ENCODE results near the gene LIMCH1.
"Not testable (repeated sequence)": the region's sequence is repeated elsewhere in the genome, so short reads cannot be mapped to it uniquely, and the experiment has no call there.

Gene LIMCH1

GRCh38 chr4:41734371-41734770 is 196.4 kb downstream of the LIMCH1 start:
- DNase-seq (ENCODE audit: low spot score) = no peak

GRCh38 chr4:41737491-41737890 is 199.5 kb downstream of the LIMCH1 start:
- DNase-seq (ENCODE audit: low spot score) = not testable (repeated sequence)

- DNase-seq (ENCODE audit: low spot score) = no peak
These were observed 203.4 kb downstream of the LIMCH1 start for GRCh38 chr4:41741354-41741753.

- no peak for DNase-seq (ENCODE audit: low spot score)
These were observed 206.8 kb downstream of the LIMCH1 start for GRCh38 chr4:41744572-41745291.

- DNase-seq (ENCODE audit: low spot score) = no peak
These were observed 207.5 kb downstream of the LIMCH1 start for GRCh38 chr4:41745292-41746024.

- no peak for DNase-seq (ENCODE audit: low spot score)
These were observed 208.1 kb downstream of the LIMCH1 start for GRCh38 chr4:41746025-41746439.

- no peak for DNase-seq (ENCODE audit: low spot score)
These were observed 208.7 kb downstream of the LIMCH1 start for GRCh38 chr4:41746440-41747229.

GRCh38 chr4:41747230-41748055 is 209.5 kb downstream of the LIMCH1 start:
- DNase-seq (ENCODE audit: low spot score) = no peak

GRCh38 chr4:41748074-41748570 is 210.2 kb downstream of the LIMCH1 start:
- no peak for DNase-seq (ENCODE audit: low spot score)

- DNase-seq (ENCODE audit: low spot score) = no peak
These were observed 210.9 kb downstream of the LIMCH1 start, which contains the start of gene PHOX2B for GRCh38 chr4:41748571-41749475. Gene PHOX2B, minus strand, starts transcription at chr4:41748725. Its CDS starts 115 bp downstream, at chr4:41748610.

- no peak for DNase-seq (ENCODE audit: low spot score)
These were observed 211.7 kb downstream of the LIMCH1 start for GRCh38 chr4:41749631-41750039.
